HG03442 (cell line): ENCODE results near the gene TSHZ3.

Source experiments
- ATAC-seq: cut with Tn5 transposase; IDR thresholded peaks from one replicate; pipeline ENCODE4 v1.9.1; 2021; ENCODE audit warnings: mild to moderate bottlenecking, moderate library complexity; ENCODE audit not compliant: unreplicated experiment

TSHZ3 gene

GRCh38 chr19:31314849-31315629 lies 34.2 kb downstream of the TSHZ3 start:
- no peak for ATAC-seq

- ATAC-seq: no peak
Observed at GRCh38 chr19:31314156-31314555, 35.1 kb downstream of the TSHZ3 start.

- ATAC-seq: no peak
Observed at GRCh38 chr19:31313291-31314030, 35.8 kb downstream of the TSHZ3 start.

- ATAC-seq: no peak
Observed at GRCh38 chr19:31312677-31313244, 36.5 kb downstream of the TSHZ3 start.

- no peak for ATAC-seq
Observed at GRCh38 chr19:31312009-31312676, 37.1 kb downstream of the TSHZ3 start.

- no peak for ATAC-seq
Observed at GRCh38 chr19:31310432-31311133, 38.7 kb downstream of the TSHZ3 start.

- ATAC-seq: no peak
Observed at GRCh38 chr19:31308781-31309180, 40.5 kb downstream of the TSHZ3 start.

- no peak for ATAC-seq
Observed at GRCh38 chr19:31307071-31307669, 42.1 kb downstream of the TSHZ3 start.

- ATAC-seq: no peak
Observed at GRCh38 chr19:31306006-31306753, 43.1 kb downstream of the TSHZ3 start.

GRCh38 chr19:31304831-31305312 lies 44.4 kb downstream of the TSHZ3 start:
- no peak for ATAC-seq

- ATAC-seq: no peak
Observed at GRCh38 chr19:31303262-31303815, 45.9 kb downstream of the TSHZ3 start.

- no peak for ATAC-seq
Observed at GRCh38 chr19:31301306-31301980, 47.8 kb downstream of the TSHZ3 start.

GRCh38 chr19:31300422-31300821 lies 48.8 kb downstream of the TSHZ3 start:
- ATAC-seq: no peak

- ATAC-seq: no peak
Observed at GRCh38 chr19:31299665-31300064, 49.6 kb downstream of the TSHZ3 start.

- ATAC-seq: no peak
Observed at GRCh38 chr19:31297991-31298390, 51.2 kb downstream of the TSHZ3 start.

GRCh38 chr19:31296741-31297390 lies 52.4 kb downstream of the TSHZ3 start:
- ATAC-seq: no peak

GRCh38 chr19:31294189-31294588 lies 55.0 kb downstream of the TSHZ3 start:
- ATAC-seq: no peak

GRCh38 chr19:31292639-31293185 lies 56.5 kb downstream of the TSHZ3 start:
- ATAC-seq: no peak
